ENCODE results near the gene LST1. TPM values are rescaled to one million over a fixed set of nuclear protein-coding genes. Genes with fewer than 3 reads are reported as not detected.

The LST1 gene
- total RNA-seq, 4 donors from 2014 or later, result 0.49 to 50.4 (median 5.1) TPM; not detected in 1

DNA sequence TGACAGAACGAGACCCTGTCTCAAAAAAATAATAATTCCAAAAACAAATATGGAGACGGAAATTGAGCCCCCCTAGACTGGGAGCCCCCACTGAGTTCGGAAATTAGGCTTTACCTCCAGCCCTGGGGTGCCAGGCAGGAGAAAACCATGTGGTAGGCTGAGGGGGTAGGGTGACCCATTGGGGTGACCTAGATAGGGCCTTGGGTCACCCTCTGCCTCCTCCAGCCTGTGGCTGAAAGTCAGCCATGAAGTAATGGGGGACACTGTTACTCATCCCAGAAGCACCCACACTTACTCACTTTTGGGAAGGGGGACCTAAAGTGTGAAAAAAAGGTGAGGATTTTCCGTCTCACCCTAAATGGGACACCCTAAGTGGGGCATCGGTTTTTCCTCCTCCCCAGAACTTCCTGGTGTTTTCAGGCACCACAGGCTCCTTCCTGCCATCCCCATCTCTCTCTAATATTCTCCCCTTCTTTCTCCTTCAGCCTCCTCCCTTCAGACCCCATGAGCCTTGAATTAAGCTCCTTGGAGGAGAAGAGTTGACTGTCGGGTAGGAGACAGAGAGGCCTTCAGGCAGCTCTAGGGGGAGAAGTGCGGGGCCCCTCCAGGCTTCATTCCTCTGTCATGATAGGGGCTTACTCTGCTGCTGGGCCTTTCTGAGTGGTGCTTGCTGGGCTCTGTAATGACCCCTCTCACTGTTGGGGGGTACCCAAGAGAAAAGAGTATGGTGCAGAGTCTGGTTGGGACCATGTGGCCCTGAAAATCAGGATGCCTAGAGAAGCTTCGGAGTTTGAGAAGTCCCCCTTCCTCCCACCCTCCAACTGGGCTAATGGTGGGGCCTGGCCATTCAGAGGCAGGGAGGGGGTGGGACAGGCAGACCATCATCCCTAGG, 6.3 kb upstream of the LST1 start:
- H3K27ac ChIP-seq, result peak overlapping the region in 2 of 4 donors; percentile 81 to 87
- no peaks in the 10 kb centered on the region for H3K9me3 ChIP-seq
- peaks cover 0 to 9% (median 0%) of the 10 kb centered on the region in 4 donors for H3K27me3 ChIP-seq
- intact Hi-C loops (cut with DNase I), result no loop called here
- DNase-seq, result no peak
- peak overlapping the region in 3 of 4 donors; percentile 72 to 84 (median 82) for H3K4me3 ChIP-seq
- peaks cover 16 to 37% (median 18%) of the 10 kb centered on the region in 3 donors for H3K4me1 ChIP-seq
- 83% methylated on average over 6 to 8 of the region's 8 CpGs for WGBS, 2 donors
- H3K36me3 ChIP-seq, result no peaks in the 10 kb centered on the region
- TF ChIP-seq, protein P1, sequence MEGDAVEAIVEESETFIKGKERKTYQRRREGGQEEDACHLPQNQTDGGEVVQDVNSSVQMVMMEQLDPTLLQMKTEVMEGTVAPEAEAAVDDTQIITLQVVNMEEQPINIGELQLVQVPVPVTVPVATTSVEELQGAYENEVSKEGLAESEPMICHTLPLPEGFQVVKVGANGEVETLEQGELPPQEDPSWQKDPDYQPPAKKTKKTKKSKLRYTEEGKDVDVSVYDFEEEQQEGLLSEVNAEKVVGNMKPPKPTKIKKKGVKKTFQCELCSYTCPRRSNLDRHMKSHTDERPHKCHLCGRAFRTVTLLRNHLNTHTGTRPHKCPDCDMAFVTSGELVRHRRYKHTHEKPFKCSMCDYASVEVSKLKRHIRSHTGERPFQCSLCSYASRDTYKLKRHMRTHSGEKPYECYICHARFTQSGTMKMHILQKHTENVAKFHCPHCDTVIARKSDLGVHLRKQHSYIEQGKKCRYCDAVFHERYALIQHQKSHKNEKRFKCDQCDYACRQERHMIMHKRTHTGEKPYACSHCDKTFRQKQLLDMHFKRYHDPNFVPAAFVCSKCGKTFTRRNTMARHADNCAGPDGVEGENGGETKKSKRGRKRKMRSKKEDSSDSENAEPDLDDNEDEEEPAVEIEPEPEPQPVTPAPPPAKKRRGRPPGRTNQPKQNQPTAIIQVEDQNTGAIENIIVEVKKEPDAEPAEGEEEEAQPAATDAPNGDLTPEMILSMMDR (IDR thresholded peaks at IDR 0.05), result no peak
- no peak for TF ChIP-seq POLR2A (IDR thresholded peaks at IDR 0.05)

DNA sequence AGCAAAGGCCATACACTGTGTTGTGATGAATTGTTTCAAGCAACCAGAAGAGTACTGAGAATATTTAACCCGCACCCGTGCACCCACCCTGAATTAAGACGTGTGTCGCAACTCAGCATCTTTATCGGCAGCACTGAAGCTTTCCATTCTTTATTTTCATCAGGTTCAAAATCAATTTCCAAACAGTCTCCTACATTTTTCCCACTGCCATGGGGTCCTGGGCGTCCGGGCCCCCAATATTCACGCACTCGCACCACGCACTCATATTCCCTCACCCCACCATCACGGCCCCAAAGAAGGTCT, 5.7 kb upstream of the LST1 start:
- 33 to 46% methylated on average over 11 of the region's 11 CpGs for WGBS, 2 donors
- intact Hi-C loops (cut with DNase I), result no loop called here
- no peak for DNase-seq
- peak overlapping the region; percentile 53 to 84 (median 77) for H3K4me3 ChIP-seq
- TF ChIP-seq, protein P1 (IDR thresholded peaks at IDR 0.05), result no peak
- TF ChIP-seq POLR2A (IDR thresholded peaks at IDR 0.05), result no peak
- no peaks in the 10 kb centered on the region for H3K36me3 ChIP-seq
- peak overlapping the region; percentile 71 to 88 (median 84) for H3K27ac ChIP-seq
- no peaks in the 10 kb centered on the region for H3K9me3 ChIP-seq
- H3K27me3 ChIP-seq, result peaks cover 0 to 8% (median 0%) of the 10 kb centered on the region in 4 donors
- H3K4me1 ChIP-seq, result peaks cover 16 to 31% (median 18%) of the 10 kb centered on the region in 3 donors

DNA sequence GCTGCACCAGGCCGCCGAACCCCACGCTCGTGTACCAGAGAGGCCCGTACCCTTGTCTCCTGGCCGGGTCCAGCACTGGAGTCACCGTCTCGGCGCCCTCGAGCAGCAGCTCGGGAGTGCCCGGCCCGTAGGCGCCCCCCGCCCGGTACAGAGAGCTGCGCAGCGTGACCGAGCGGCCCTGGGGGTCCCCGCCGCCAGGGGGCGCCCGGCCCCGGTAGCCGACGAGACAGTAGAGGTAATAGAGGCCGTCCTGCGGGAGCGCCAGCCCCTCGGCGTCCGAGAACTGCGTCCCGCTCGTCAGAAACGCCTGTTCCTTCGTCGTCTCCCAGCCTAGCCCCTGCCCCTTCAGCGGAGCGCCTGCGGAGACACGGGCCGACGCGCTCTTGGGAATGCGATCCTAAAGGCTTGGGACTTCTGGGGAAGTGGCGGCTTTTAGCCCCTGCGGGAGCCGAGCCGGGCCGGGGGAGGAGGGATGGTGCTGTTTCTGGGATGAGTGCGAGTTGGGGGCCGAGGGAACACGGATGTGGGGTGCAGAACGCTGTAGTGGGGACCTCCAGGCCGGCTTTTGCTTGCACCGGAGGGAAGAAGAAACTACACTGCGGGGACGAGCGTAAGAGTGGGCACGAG, 5.2 kb upstream of the LST1 start:
- peak in 1 of 4 donors; percentile 65 for TF ChIP-seq POLR2A (IDR thresholded peaks at IDR 0.05)
- TF ChIP-seq, protein P1 (IDR thresholded peaks at IDR 0.05), result peak; percentile 92 to 98 (median 94)
- peak overlapping the region; percentile 71 to 88 (median 84) for H3K27ac ChIP-seq
- H3K4me1 ChIP-seq, result peaks cover 16 to 34% (median 22%) of the 10 kb centered on the region in 3 donors
- WGBS, 2 donors, result 0 to 1% methylated on average over 1 to 22 of the region's 62 CpGs
- no peaks in the 10 kb centered on the region for H3K9me3 ChIP-seq
- peak overlapping the region; percentile 53 to 84 (median 77) for H3K4me3 ChIP-seq
- no peaks in the 10 kb centered on the region for H3K36me3 ChIP-seq
- intact Hi-C loops (cut with DNase I), result no loop called here
- H3K27me3 ChIP-seq, result peaks cover 0 to 4% (median 0%) of the 10 kb centered on the region in 4 donors
- DNase-seq, result no peak

GRCh38 chr6:31581434-31582229, 4.4 kb upstream of the LST1 start:
- Histone ChIP-seq H3K4me3 (peak overlapping the region; percentile 53 to 84 (median 77)), H3K9me3 (no peaks in the 10 kb centered on the region), H3K36me3 (no peaks in the 10 kb centered on the region), H3K27ac (peak overlapping the region; percentile 71 to 88 (median 84)), H3K27me3 (peaks cover 0 to 8% (median 0%) of the 10 kb centered on the region in 4 donors), H3K4me1 (peaks cover 16 to 41% (median 23%) of the 10 kb centered on the region in 3 donors)
- intact Hi-C loops (cut with DNase I), result no loop called here
- DNase-seq, result no peak
- TF ChIP-seq, protein P1 (IDR thresholded peaks at IDR 0.05), result no peak
- TF ChIP-seq POLR2A (IDR thresholded peaks at IDR 0.05), result no peak
- WGBS, 2 donors, result 20 to 33% methylated on average over 12 to 17 of the region's 21 CpGs
